Measurements from ENCODE around the gene ZDHHC13. TPM values are rescaled to one million over a fixed set of nuclear protein-coding genes. Genes with fewer than 3 reads are reported as not detected.

ZDHHC13 gene
- total and polyA plus RNA-seq, 2 of the 8 experiments (the other 6 are each of a cell fraction or from before 2014, with no cell fraction given) = 22.4 to 24.1 TPM

DNA sequence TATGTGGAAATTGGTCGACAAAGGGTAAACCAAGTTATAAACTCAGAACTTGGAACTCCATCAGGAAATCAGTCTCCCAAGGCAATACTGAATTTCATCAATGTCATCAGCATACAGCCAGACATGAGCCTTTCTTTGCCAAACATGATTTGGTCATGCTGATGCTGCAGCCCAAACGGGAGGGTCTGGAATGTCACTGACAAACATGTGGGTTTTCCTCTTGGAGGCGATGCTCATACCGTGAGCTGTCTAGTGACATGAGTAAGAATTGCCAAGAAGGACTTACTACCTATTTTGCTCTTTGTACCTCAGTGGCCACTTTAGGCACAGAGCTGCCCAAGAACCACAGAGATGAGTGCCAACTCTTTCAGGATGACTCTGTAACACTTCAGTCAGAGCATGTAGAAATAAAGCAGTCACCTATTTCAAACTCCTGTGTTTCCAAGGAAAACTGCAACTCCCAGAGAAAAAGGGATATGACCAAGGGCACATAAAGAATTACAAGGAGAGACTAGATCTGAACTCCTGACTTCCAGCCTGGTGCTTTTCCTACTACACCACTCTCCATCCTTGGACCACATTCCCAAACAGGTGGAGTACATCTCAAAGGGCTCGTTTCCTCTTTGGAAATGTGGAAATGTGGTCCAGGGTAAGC, 32.2 kb upstream of the ZDHHC13 start (continued):
- TF ChIP-seq BRCA1 (IDR thresholded peaks at IDR 0.05; ENCODE audit: low read depth, low read length) = no peak
- no peak for TF ChIP-seq RNF2 (IDR thresholded peaks at IDR 0.05; ENCODE audit: borderline replicate concordance, low read depth, low read length, missing control alignments, poor library complexity, severe bottlenecking)
